Fibroblast of skin of abdomen (primary cell): ENCODE data around the gene CGB8.
"Not testable (repeated sequence)": the region's sequence is repeated elsewhere in the genome, so short reads cannot be mapped to it uniquely, and the experiment has no call there.

Experiments
- DNase-seq: peaks from one replicate; pipeline ENCODE4 v3.0.0-alpha.2; 2013

Gene CGB8

GRCh38 chr19:49030323-49030722 is 18.6 kb downstream of the CGB8 start:
- not testable (repeated sequence) for DNase-seq

GRCh38 chr19:49029749-49030148 is 19.2 kb downstream of the CGB8 start:
- peak; percentile 61 for DNase-seq

- not testable (repeated sequence) for DNase-seq
Measured at GRCh38 chr19:49028686-49029085, 20.2 kb downstream of the CGB8 start.

- DNase-seq: peak; percentile 36
Measured at GRCh38 chr19:49025599-49025998, 23.3 kb downstream of the CGB8 start.

GRCh38 chr19:49025088-49025487 is 23.8 kb downstream of the CGB8 start:
- not testable (repeated sequence) for DNase-seq

GRCh38 chr19:49024233-49024632 is 24.7 kb downstream of the CGB8 start, which contains the start of gene CGB3:
Gene CGB3, minus strand, starts transcription at chr19:49024333. Its CDS starts 362 bp downstream, at chr19:49023971.
- not testable (repeated sequence) for DNase-seq

- no peak for DNase-seq
Measured at GRCh38 chr19:49022116-49022515, 26.8 kb downstream of the CGB8 start.

- no peak for DNase-seq
Measured at GRCh38 chr19:49020931-49021895, 27.7 kb downstream of the CGB8 start.

- no peak for DNase-seq
Measured at GRCh38 chr19:49020342-49020741, 28.6 kb downstream of the CGB8 start.

GRCh38 chr19:49019242-49019932 is 29.5 kb downstream of the CGB8 start:
- DNase-seq: peak; percentile 36

GRCh38 chr19:49018388-49019241 is 30.3 kb downstream of the CGB8 start:
- DNase-seq: not testable (repeated sequence)

GRCh38 chr19:49017666-49018351 is 31.1 kb downstream of the CGB8 start:
- peak; percentile 65 for DNase-seq

GRCh38 chr19:49017041-49017665 is 31.8 kb downstream of the CGB8 start, which contains the start of gene LHB:
Gene LHB, minus strand, starts transcription at chr19:49017091. Its CDS starts 10 bp downstream, at chr19:49017081.
- no peak for DNase-seq

- no peak for DNase-seq
Measured at GRCh38 chr19:49016067-49016839, 32.7 kb downstream of the CGB8 start.

- DNase-seq: no peak
Measured at GRCh38 chr19:49014870-49015255, 34.0 kb downstream of the CGB8 start.

- DNase-seq: no peak
Measured at GRCh38 chr19:49014123-49014869, 34.6 kb downstream of the CGB8 start.

GRCh38 chr19:49011194-49011593 is 37.7 kb downstream of the CGB8 start:
- DNase-seq: no peak

GRCh38 chr19:49010453-49010852 is 38.5 kb downstream of the CGB8 start:
- DNase-seq: no peak

- DNase-seq: no peak
Measured at GRCh38 chr19:49009828-49010227, 39.1 kb downstream of the CGB8 start.

- no peak for DNase-seq
Measured at GRCh38 chr19:49006905-49007304, 42.0 kb downstream of the CGB8 start.
